Measurements from ENCODE around the gene OR52K2. TPM values are rescaled to one million over a fixed set of nuclear protein-coding genes. Genes with fewer than 3 reads are reported as not detected.
"Not testable (repeated sequence)": the region's sequence is repeated elsewhere in the genome, so short reads cannot be mapped to it uniquely, and the experiment has no call there.

OR52K2 gene
- total RNA-seq (2011; cell fraction: chromatin; rRNA removed; ENCODE audit: low replicate concordance), result not detected in 2 replicates
- total RNA-seq (2011; cell fraction: nucleolus; rRNA removed), result not detected in 2 replicates
- not detected in 2 replicates for total RNA-seq (2011; cell fraction: nucleoplasm; rRNA removed)
- not detected in 2 replicates for total RNA-seq (2014; rRNA removed)
- total RNA-seq (2014; rRNA removed; fragmentation: Illumina TruSeq; extraction: Trizol), result not detected in 2 replicates
- total RNA-seq (2015; rRNA removed; fragmentation: Illumina TruSeq; extraction: Trizol), result not detected in 2 replicates
- not detected in 2 replicates for total RNA-seq (2021)
- polyA plus RNA-seq (2011; rRNA removed), result not detected in 2 replicates
- not detected in 2 replicates for polyA plus RNA-seq (2011; cell fraction: cytosol; rRNA removed)
- polyA plus RNA-seq (2011; cell fraction: nucleus; rRNA removed), result not detected in 2 replicates
- not detected in 2 replicates for polyA plus RNA-seq (2012)
- polyA plus RNA-seq (2014; fragmentation: Illumina TruSeq; extraction: Trizol), result not detected in 2 replicates
- not detected for polyA plus RNA-seq (2014; fragmentation: Nextera tagmentation; extraction: Ambion mirVana)
- not detected in 2 replicates for polyA plus RNA-seq (2014; rRNA removed)
- polyA minus RNA-seq (2011; rRNA and poly(A)+ RNA removed), result not detected in 2 replicates
- polyA minus RNA-seq (2011; cell fraction: cytosol; rRNA and poly(A)+ RNA removed), result not detected in 2 replicates
- polyA minus RNA-seq (2011; cell fraction: nucleus; rRNA and poly(A)+ RNA removed), result not detected in 2 replicates
- not detected for Bru-seq, nascent RNA
- not detected for BruChase-seq, experiment 1, labeled RNA remaining after a 2-hour chase
- BruChase-seq, experiment 2, labeled RNA remaining after a 6-hour chase, result not detected
- long read RNA-seq, experiment 1, result 0 reads
- long read RNA-seq, experiment 2, result 0 reads
- long read RNA-seq, experiment 3, result 0 reads

- peaks cover 0 to 8% of the 10 kb centered on the region in 2 experiments; a peak in 3 of 5 replicates for H3K27me3 ChIP-seq (ENCODE audit: control insufficient read depth in 2 of 2, insufficient read depth in 2 of 2, low read length in 2 of 2)
- H3K79me2 ChIP-seq (ENCODE audit: control insufficient read depth, insufficient read depth, low read length), result no peaks in the 10 kb centered on the region; the same call in 2 of the 3 replicates
- H3K9me3 ChIP-seq (replicated peaks; ENCODE audit: control insufficient read depth, insufficient read depth, low read depth, low read length), result no peaks in the 10 kb centered on the region
- H3K4me2 ChIP-seq (ENCODE audit: insufficient read depth, low read length), result no peak within 1 kb of the TSS
- H3K4me3 ChIP-seq, result no peak within 1 kb of the TSS
- DNase-seq (ENCODE audit: extremely low read depth in 1 of 4, low spot score in 3 of 4), result no peak
- no peaks in the 10 kb centered on the region for H3K9me1 ChIP-seq (ENCODE audit: control insufficient read depth, insufficient read depth, low read length)
- ChIA-PET CTCF (ENCODE audit: low intra/inter-chr PET ratio) (no interaction called here), POLR2A (no interaction called here)
- no peak within 1 kb of the TSS for H3K9ac ChIP-seq (ENCODE audit: insufficient read depth in 1 of 2, low read depth in 2 of 2, low read length in 2 of 2)
- no TSS peak for BruUV-seq (replicated peaks)
- TF ChIP-seq JUNB (CRISPR knock-in tag; conservative IDR thresholded peaks at IDR 0.05), result no peak
- no peak for TF ChIP-seq POLR2AphosphoS5 (IDR thresholded peaks at IDR 0.05; ENCODE audit: control insufficient read depth, insufficient read depth, low read depth, low read length)
- no peak for TF ChIP-seq TCF7L2 (IDR thresholded peaks at IDR 0.05; ENCODE audit: low read depth, low read length)
- TF ChIP-seq, protein P1, sequence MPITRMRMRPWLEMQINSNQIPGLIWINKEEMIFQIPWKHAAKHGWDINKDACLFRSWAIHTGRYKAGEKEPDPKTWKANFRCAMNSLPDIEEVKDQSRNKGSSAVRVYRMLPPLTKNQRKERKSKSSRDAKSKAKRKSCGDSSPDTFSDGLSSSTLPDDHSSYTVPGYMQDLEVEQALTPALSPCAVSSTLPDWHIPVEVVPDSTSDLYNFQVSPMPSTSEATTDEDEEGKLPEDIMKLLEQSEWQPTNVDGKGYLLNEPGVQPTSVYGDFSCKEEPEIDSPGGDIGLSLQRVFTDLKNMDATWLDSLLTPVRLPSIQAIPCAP (CRISPR knock-in tag; IDR thresholded peaks at IDR 0.05; ENCODE audit: borderline replicate concordance), result no peak
- no peak within 1 kb of the TSS for H2AFZ ChIP-seq (ENCODE audit: low read depth, low read length)
- no peaks in the 10 kb centered on the region for H3K4me1 ChIP-seq (replicated peaks in 1 of 2; ENCODE audit: control insufficient read depth in 2 of 2, insufficient read depth in 2 of 2, low read length in 2 of 2)
- no peak for FAIRE-seq
- H4K20me1 ChIP-seq (replicated peaks; ENCODE audit: control insufficient read depth, insufficient read depth, low read length), result no peaks in the 10 kb centered on the region
- no peaks in the 10 kb centered on the region for H3K36me3 ChIP-seq (ENCODE audit: control insufficient read depth, insufficient read depth, low read length)
- no peak within 1 kb of the TSS for H3K27ac ChIP-seq (ENCODE audit: extremely low read depth, low read depth, low read length)
- in situ Hi-C loops (cut with MboI) (no loop called here), intact Hi-C loops (cut with micrococcal nuclease) (no loop called here)
- ATAC-seq, result no peak
These were observed at the start of gene OR52K2 for GRCh38 chr11:4448995-4449394. Gene OR52K2, plus strand, starts transcription at chr11:4449295. Its CDS starts 45 bp downstream, at chr11:4449340.

- H3K9me3 ChIP-seq (replicated peaks; ENCODE audit: control insufficient read depth, insufficient read depth, low read depth, low read length); in situ Hi-C loops (cut with MboI); CTCF ChIA-PET (ENCODE audit: low intra/inter-chr PET ratio); H3K27me3 ChIP-seq (ENCODE audit: control insufficient read depth in 2 of 2, insufficient read depth in 2 of 2, low read length in 2 of 2); H3K79me2 ChIP-seq (ENCODE audit: control insufficient read depth, insufficient read depth, low read length); H3K9me1 ChIP-seq (ENCODE audit: control insufficient read depth, insufficient read depth, low read length); H3K4me1 ChIP-seq (replicated peaks in 1 of 2; ENCODE audit: control insufficient read depth in 2 of 2, insufficient read depth in 2 of 2, low read length in 2 of 2); H4K20me1 ChIP-seq (replicated peaks; ENCODE audit: control insufficient read depth, insufficient read depth, low read length); intact Hi-C loops (cut with micrococcal nuclease); H2AFZ ChIP-seq (ENCODE audit: low read depth, low read length); H3K4me3 ChIP-seq; H3K27ac ChIP-seq (ENCODE audit: extremely low read depth, low read depth, low read length); H3K9ac ChIP-seq (ENCODE audit: insufficient read depth in 1 of 2, low read depth in 2 of 2, low read length in 2 of 2); BruUV-seq (replicated peaks); H3K36me3 ChIP-seq (ENCODE audit: control insufficient read depth, insufficient read depth, low read length); FAIRE-seq; ATAC-seq: not testable (repeated sequence)
- 0% methylated on average over 4 of the region's 6 CpGs for WGBS (ENCODE audit: insufficient coverage, low coverage, missing lambda C conversion rate)
- H3K4me2 ChIP-seq (ENCODE audit: insufficient read depth, low read length), result peak overlapping the region; percentile 41; the same call in 1 of the 2 replicates
- peak in 1 of 4 experiments; percentile 23 for DNase-seq (ENCODE audit: extremely low read depth in 1 of 4, low spot score in 3 of 4)
- POLR2A ChIA-PET, result interaction anchor here (1.0 kb wide), 1 partner anchor 10 kb away, joined by 3 read pairs; no protein-coding TSS in a partner anchor
These were observed 42.9 kb upstream of the OR52K2 start for GRCh38 chr11:4406206-4406605.

All from K562 (cell line).